Activated CD4-positive, alpha-beta T cell treated with anti-CD3 and anti-CD28 coated beads for 36 hours (primary cell): ENCODE measurements around the gene KBTBD2. TPM values are rescaled to one million over a fixed set of nuclear protein-coding genes. Genes with fewer than 3 reads are reported as not detected.
"Not testable (repeated sequence)": the region's sequence is repeated elsewhere in the genome, so short reads cannot be mapped to it uniquely, and the experiment has no call there.

Source experiments
- ATAC-seq: fragments of 200-7000 bp; cut with Tn5 transposase; one replicate; pipeline ENCODE4 v1.10.0; 2021; ENCODE audit warnings: mild to moderate bottlenecking, moderate library complexity
- CTCF ChIA-PET: fragments of 350-600 bp; sonication (Branson Sonifier 250); formaldehyde crosslinking; loops from one replicate; lab custom pipeline; 2021; ENCODE audit warnings: antibody characterized with exemption; lab: Charles Lee
- POLR2A ChIA-PET: fragments of 350-600 bp; sonication (Branson Sonifier 250); formaldehyde crosslinking; loops from one replicate; lab custom pipeline; 2021; ENCODE audit warnings: antibody characterized with exemption, inconsistent platforms; lab: Charles Lee
- DNase-seq: peaks from one replicate; pipeline ENCODE4 v3.0.0-alpha.2; 2020
- H3K27ac Mint-ChIP-seq: one replicate; pipeline ENCODE4 v1.8.0; 2021; ENCODE audit warnings: mixed read lengths
- H3K27me3 Mint-ChIP-seq: one replicate; pipeline ENCODE4 v1.8.0; 2021; ENCODE audit warnings: mixed read lengths
- H3K36me3 Mint-ChIP-seq: one replicate; pipeline ENCODE4 v1.8.0; 2021; ENCODE audit warnings: low read depth, mixed read lengths
- H3K4me1 Mint-ChIP-seq: one replicate; pipeline ENCODE4 v1.8.0; 2021; ENCODE audit warnings: mixed read lengths
- H3K4me3 Mint-ChIP-seq: one replicate; pipeline ENCODE4 v1.8.0; 2021; ENCODE audit warnings: mild to moderate bottlenecking, moderate library complexity, mixed read lengths
- H3K9me3 Mint-ChIP-seq: one replicate; pipeline ENCODE4 v1.8.0; 2021; ENCODE audit warnings: low read depth, mixed read lengths
- intact Hi-C, 2 experiments: fragments of 100-400 bp; cut with DNase I in 1 of 2; cut with micrococcal nuclease in 1 of 2; formaldehyde crosslinking; loops; one replicate each; pipeline versions ENCODE4 v1.14.2 to v1.15.1; 2022 to 2024; cut with DNase I, micrococcal nuclease
- total RNA-seq, 2 experiments: library from RNA; stranded (reverse); gene quantifications; one replicate each; pipeline ENCODE4 v1.2.3, GENCODE V29; 2021

Gene KBTBD2
- total RNA-seq, 2 experiments from 2014 or later, result 21.5 to 25.6 TPM

DNA sequence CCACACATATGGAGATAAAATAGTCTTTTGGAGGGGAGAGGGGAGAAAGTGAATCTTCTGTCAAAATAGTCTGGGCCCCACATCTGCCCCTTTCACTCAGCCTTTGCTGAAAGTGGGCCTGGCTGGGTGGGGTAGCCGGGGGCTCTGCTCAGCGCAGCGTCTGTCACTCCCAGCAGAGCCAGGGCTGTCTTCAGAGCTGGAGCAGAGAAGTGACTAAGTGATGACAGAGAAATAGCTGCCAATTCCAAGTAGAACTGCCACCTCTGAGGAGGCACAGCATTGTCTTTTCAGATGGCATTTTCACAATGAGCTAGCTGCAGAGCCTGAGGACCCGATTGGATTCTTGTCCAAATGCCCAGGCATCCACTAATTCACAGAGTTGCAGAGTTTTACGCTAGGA lies 34.5 kb downstream of the KBTBD2 start:
- H3K36me3 Mint-ChIP-seq, POLR2A ChIA-PET, intact Hi-C loops, H3K9me3 Mint-ChIP-seq, H3K27ac Mint-ChIP-seq, H3K4me3 Mint-ChIP-seq, DNase-seq, ATAC-seq: not testable (repeated sequence)
- CTCF ChIA-PET, result interaction anchor here (2.5 kb wide), 1 partner anchor 10 kb away, joined by 19 read pairs; no protein-coding TSS in a partner anchor
- Mint-ChIP-seq H3K27me3 (peaks cover 27% of the 10 kb centered on the region), H3K4me1 (peaks cover 14% of the 10 kb centered on the region)

- H3K4me1 Mint-ChIP-seq, result peaks cover 14% of the 10 kb centered on the region
- ATAC-seq, intact Hi-C loops, H3K27ac Mint-ChIP-seq, POLR2A ChIA-PET, H3K36me3 Mint-ChIP-seq, DNase-seq, CTCF ChIA-PET, H3K4me3 Mint-ChIP-seq, H3K9me3 Mint-ChIP-seq: not testable (repeated sequence)
- peaks cover 32% of the 10 kb centered on the region for H3K27me3 Mint-ChIP-seq
Observed at GRCh38 chr7:32855837-32856775, 35.5 kb downstream of the KBTBD2 start.

DNA sequence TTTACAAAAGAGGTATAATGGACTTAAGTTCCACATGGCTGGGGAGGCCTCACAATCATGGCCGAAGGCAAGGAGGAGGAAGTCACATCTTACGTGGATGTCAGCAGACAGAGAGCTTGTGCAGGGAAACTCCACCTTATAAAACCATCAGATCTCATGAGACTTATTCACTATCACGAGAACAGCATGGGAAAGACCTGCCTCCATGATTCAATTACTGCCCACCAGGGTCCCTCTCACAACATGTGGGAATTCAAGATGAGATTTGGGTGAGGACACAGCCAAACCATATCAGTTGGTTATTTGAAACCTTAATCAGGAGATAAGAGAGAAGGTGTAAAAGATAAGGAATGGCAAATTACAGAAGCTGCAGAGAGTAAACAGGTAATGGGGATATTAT lies 40.9 kb downstream of the KBTBD2 start:
- H3K9me3 Mint-ChIP-seq, intact Hi-C loops, H3K27ac Mint-ChIP-seq, ATAC-seq, DNase-seq, POLR2A ChIA-PET, H3K4me1 Mint-ChIP-seq, H3K36me3 Mint-ChIP-seq, CTCF ChIA-PET, H3K4me3 Mint-ChIP-seq: not testable (repeated sequence)
- H3K27me3 Mint-ChIP-seq, result peaks cover 41% of the 10 kb centered on the region

- DNase-seq, POLR2A ChIA-PET, H3K4me1 Mint-ChIP-seq, H3K36me3 Mint-ChIP-seq, H3K4me3 Mint-ChIP-seq, ATAC-seq, H3K9me3 Mint-ChIP-seq, CTCF ChIA-PET, H3K27ac Mint-ChIP-seq: not testable (repeated sequence)
- H3K27me3 Mint-ChIP-seq, result peaks cover 27% of the 10 kb centered on the region
- intact Hi-C loops, result loop anchor here (5.0 kb wide), 3 partner anchors 44 to 204 kb away; partner anchors contain the start of genes FKBP9 (in 1 of the 2) and KBTBD2 (in 1 of the 2)
Observed at GRCh38 chr7:32848655-32849054, 42.9 kb downstream of the KBTBD2 start.

- H3K36me3 Mint-ChIP-seq, result no peaks in the 10 kb centered on the region
- H3K9me3 Mint-ChIP-seq, result no peaks in the 10 kb centered on the region
- H3K4me3 Mint-ChIP-seq, result no peak overlapping the region
- peak; percentile 95 for DNase-seq
- peaks cover 19% of the 10 kb centered on the region for H3K27me3 Mint-ChIP-seq
- POLR2A ChIA-PET, result interaction anchor here (1.2 to 1.4 kb wide), 2 partner anchors 30 to 188 kb away, joined by 3 to 4 read pairs; no protein-coding TSS in a partner anchor
- no peak overlapping the region for H3K27ac Mint-ChIP-seq
- peak; percentile 100 for ATAC-seq
- CTCF ChIA-PET, result interaction anchor here (0.6 to 3.2 kb wide), 61 partner anchors 10 to 357 kb away, joined by 3 to 43 read pairs (median 4); partner anchors contain the start of genes BBS9, KBTBD2, LSM5 and NT5C3A
- peaks cover 7% of the 10 kb centered on the region for H3K4me1 Mint-ChIP-seq
- intact Hi-C loops, result loop anchor here (1.0 to 5.0 kb wide), 8 partner anchors 44 to 263 kb away; partner anchors contain the start of genes KBTBD2 (in 2 of the 2), FKBP9 (in 1 of the 2) and RP9 (in 1 of the 2)
Observed at GRCh38 chr7:32846630-32847225, 44.8 kb downstream of the KBTBD2 start.

GRCh38 chr7:32844748-32845147 lies 46.8 kb downstream of the KBTBD2 start:
- CTCF ChIA-PET, result interaction anchor here (0.7 to 3.2 kb wide), 5 partner anchors 10 to 264 kb away, joined by 3 to 41 read pairs (median 8); partner anchors contain the start of gene RP9
- H3K9me3 Mint-ChIP-seq, H3K27me3 Mint-ChIP-seq, H3K27ac Mint-ChIP-seq, H3K4me1 Mint-ChIP-seq, H3K4me3 Mint-ChIP-seq, DNase-seq, H3K36me3 Mint-ChIP-seq, POLR2A ChIA-PET, ATAC-seq: not testable (repeated sequence)
- intact Hi-C loops, result loop anchor here (5.0 kb wide), 3 partner anchors 48 to 208 kb away; partner anchors contain the start of genes FKBP9 (in 1 of the 2) and KBTBD2 (in 1 of the 2)

DNA sequence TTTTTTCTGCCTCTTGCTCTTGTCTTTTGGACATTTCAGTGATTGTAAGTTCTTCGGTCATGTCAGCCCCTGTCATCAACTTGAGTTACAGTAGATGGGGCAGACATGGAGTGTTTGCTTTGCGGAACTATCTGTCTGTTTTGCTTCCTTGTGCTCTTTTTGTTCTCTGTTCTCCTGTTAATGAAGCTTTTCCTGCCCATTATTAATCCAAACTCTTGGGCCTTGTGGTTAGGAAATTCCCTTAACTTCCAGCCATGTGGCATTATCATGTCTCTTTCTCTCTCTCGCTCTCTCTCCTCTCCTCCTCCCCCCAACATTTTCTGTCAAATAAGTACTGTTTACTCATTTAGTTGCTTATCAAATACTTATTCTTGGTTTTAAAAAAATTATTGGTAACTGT lies 47.8 kb downstream of the KBTBD2 start:
- DNase-seq, CTCF ChIA-PET, H3K27ac Mint-ChIP-seq, POLR2A ChIA-PET, H3K36me3 Mint-ChIP-seq, H3K4me1 Mint-ChIP-seq, ATAC-seq, H3K27me3 Mint-ChIP-seq, H3K4me3 Mint-ChIP-seq, H3K9me3 Mint-ChIP-seq, intact Hi-C loops: not testable (repeated sequence)

GRCh38 chr7:32839846-32840245 lies 51.7 kb downstream of the KBTBD2 start:
- H3K27me3 Mint-ChIP-seq, ATAC-seq, H3K27ac Mint-ChIP-seq, H3K9me3 Mint-ChIP-seq, H3K36me3 Mint-ChIP-seq, H3K4me1 Mint-ChIP-seq, intact Hi-C loops, CTCF ChIA-PET, H3K4me3 Mint-ChIP-seq, POLR2A ChIA-PET, DNase-seq: not testable (repeated sequence)

DNA sequence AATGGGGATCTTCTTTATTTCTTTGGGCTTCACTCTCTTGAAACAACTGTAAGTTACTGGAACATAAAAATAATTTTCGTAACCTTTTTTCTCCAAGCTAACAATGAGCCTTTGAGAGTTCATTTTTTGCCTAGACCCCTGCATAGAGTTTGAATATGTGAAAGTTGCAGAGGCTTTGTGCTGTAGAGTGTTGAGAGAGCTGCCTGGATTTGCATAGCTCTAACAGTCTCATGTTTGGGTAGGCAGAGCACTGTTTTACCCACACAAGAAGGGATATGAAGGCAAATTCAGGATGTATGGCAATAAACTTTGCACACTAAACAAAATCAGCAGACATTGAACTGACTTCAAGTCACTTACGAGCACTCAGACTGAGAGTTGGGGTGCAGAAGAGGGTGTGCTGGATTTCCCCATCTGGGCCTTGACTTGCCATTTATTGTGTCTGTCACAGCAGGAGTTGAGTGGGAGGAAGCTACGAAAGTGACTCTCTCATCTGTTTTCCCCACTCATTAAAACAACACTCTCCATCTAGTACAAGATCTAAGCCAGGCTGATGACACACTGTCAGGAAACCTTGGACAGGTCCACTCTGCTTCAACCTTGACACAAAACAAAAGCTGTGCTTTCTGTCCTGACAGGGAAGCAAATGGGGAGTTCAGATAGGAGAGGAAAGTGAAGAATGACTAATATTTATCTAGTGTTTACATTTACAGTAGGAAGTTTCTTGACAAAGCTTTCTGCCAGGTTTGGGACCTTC lies 62.4 kb downstream of the KBTBD2 start:
- H3K36me3 Mint-ChIP-seq, H3K27ac Mint-ChIP-seq, intact Hi-C loops, CTCF ChIA-PET, POLR2A ChIA-PET, H3K4me1 Mint-ChIP-seq, H3K27me3 Mint-ChIP-seq, H3K9me3 Mint-ChIP-seq, H3K4me3 Mint-ChIP-seq: not testable (repeated sequence)
- ATAC-seq (peak; percentile 96), DNase-seq (peak; percentile 54)
